HG02981 (cell line): Measurements from ENCODE around the gene ZNF346.
A peak's percentile ranks its signal among the peaks of the same experiment; 100 is the strongest.

Source experiments
- ATAC-seq: cut with Tn5 transposase; IDR thresholded peaks from one replicate; pipeline ENCODE4 v1.9.1; 2021; ENCODE audit warnings: mild to moderate bottlenecking, moderate library complexity; ENCODE audit not compliant: unreplicated experiment

The ZNF346 gene

GRCh38 chr5:177093082-177093712 lies 70.7 kb downstream of the ZNF346 start:
- ATAC-seq, result no peak

GRCh38 chr5:177093803-177094202 lies 71.3 kb downstream of the ZNF346 start:
- ATAC-seq, result no peak

- no peak for ATAC-seq
Observed at GRCh38 chr5:177094224-177095087, 72.0 kb downstream of the ZNF346 start.

GRCh38 chr5:177095088-177095669 lies 72.7 kb downstream of the ZNF346 start:
- ATAC-seq, result no peak

GRCh38 chr5:177096162-177097015 lies 73.9 kb downstream of the ZNF346 start:
- ATAC-seq, result no peak

- ATAC-seq, result no peak
Observed at GRCh38 chr5:177097016-177097985, 74.8 kb downstream of the ZNF346 start.

GRCh38 chr5:177098120-177098469 lies 75.6 kb downstream of the ZNF346 start:
- no peak for ATAC-seq

- ATAC-seq, result no peak
Observed at GRCh38 chr5:177098470-177099141, 76.1 kb downstream of the ZNF346 start.

- ATAC-seq, result no peak
Observed at GRCh38 chr5:177099422-177100093, 77.1 kb downstream of the ZNF346 start.

- ATAC-seq, result no peak
Observed at GRCh38 chr5:177100714-177101121, 78.2 kb downstream of the ZNF346 start.

- ATAC-seq, result no peak
Observed at GRCh38 chr5:177103523-177104253, 81.2 kb downstream of the ZNF346 start.

GRCh38 chr5:177105691-177106476 lies 83.4 kb downstream of the ZNF346 start:
- ATAC-seq, result no peak

GRCh38 chr5:177107159-177107558 lies 84.7 kb downstream of the ZNF346 start:
- ATAC-seq, result no peak

- ATAC-seq, result no peak
Observed at GRCh38 chr5:177109810-177110209, 87.3 kb downstream of the ZNF346 start.

GRCh38 chr5:177111720-177112394 lies 89.4 kb downstream of the ZNF346 start:
- ATAC-seq, result peak; percentile 59

GRCh38 chr5:177112589-177113220 lies 90.2 kb downstream of the ZNF346 start:
- ATAC-seq, result no peak
